ENCODE data around the gene ZAP70. TPM values are rescaled to one million over a fixed set of nuclear protein-coding genes. Genes with fewer than 3 reads are reported as not detected.

ZAP70 gene
- total RNA-seq, 1 experiment from 2014 or later: not detected

Small RNA genes lying within 50 kb of the gene (small RNA-seq; reads per million reads assigned to genes)
- gene RNU4-8P: 0.43 reads per million, percentile 6 among the genes with 10 or more reads in this experiment

Other genes with a start within 250 kb of the ZAP70 start
- 69.9 and 79.2 TPM in 2 replicates for gene ANKRD36B, start 123.7 kb upstream of the ZAP70 start, total RNA-seq (2014; rRNA removed; shearing (Covaris generic); ENCODE audit: low replicate concordance)
- gene COX5B, start 67.5 kb upstream of the ZAP70 start, total RNA-seq (2014; rRNA removed; shearing (Covaris generic); ENCODE audit: low replicate concordance): 374 and 606 TPM in 2 replicates
- 32.1 and 65.3 TPM in 2 replicates for gene ACTR1B, start 49.5 kb upstream of the ZAP70 start, total RNA-seq (2014; rRNA removed; shearing (Covaris generic); ENCODE audit: low replicate concordance)
- 5.2 and 5.9 TPM in 2 replicates for gene C2orf92, start 43.9 kb upstream of the ZAP70 start, total RNA-seq (2014; rRNA removed; shearing (Covaris generic); ENCODE audit: low replicate concordance)